Upper lobe of left lung (tissue), 6 donors: ENCODE data around the gene SHISA6. TPM values are rescaled to one million over a fixed set of nuclear protein-coding genes. Genes with fewer than 3 reads are reported as not detected.

Experiments
- ATAC-seq, 2 donors: fragments of 200-7000 bp; cut with Tn5 transposase; one replicate each; pipeline ENCODE4 v1.9.1; 2022; ENCODE audit warnings: mild to moderate bottlenecking in 2 of 2, moderate library complexity in 2 of 2; ENCODE audit not compliant: low FRiP score in 2 of 2
- DNase-seq, 2 donors: peaks; one replicate each; pipeline ENCODE4 v3.0.0-alpha.2; 2019 to 2020
- H3K27ac ChIP-seq, 4 donors: fragments of 200-600 bp; sonication (generic); one replicate each; pipeline ENCODE4 v1.5.1; 2016 to 2019
- H3K27me3 ChIP-seq, 4 donors: fragments of 200-600 bp; sonication (generic); one replicate each; pipeline ENCODE4 v1.5.1; 2017 to 2019
- H3K36me3 ChIP-seq, 4 donors: fragments of 200-600 bp; sonication (generic); one replicate each; pipeline ENCODE4 v1.5.1; 2016 to 2019
- H3K4me1 ChIP-seq, 4 donors: fragments of 200-600 bp; sonication (generic); one replicate each; pipeline ENCODE4 v1.5.1; 2018 to 2019
- H3K4me3 ChIP-seq, 4 donors: fragments of 200-600 bp; sonication (generic); one replicate each; pipeline ENCODE4 v1.5.1; 2017 to 2019; ENCODE audit warnings: mild to moderate bottlenecking in 2 of 4, moderate library complexity in 1 of 4
- H3K9me3 ChIP-seq, 4 donors: fragments of 200-600 bp; sonication (generic); one replicate each; pipeline ENCODE4 v1.5.1; 2018 to 2019
- EP300 ChIP-seq, 4 donors: sonication (generic); formaldehyde crosslinking; IDR thresholded peaks; one replicate each; pipeline ENCODE4 v1.5.1; 2017; ENCODE audit warnings: antibody characterized with exemption in 4 of 4, control low read depth in 2 of 4
- POLR2A ChIP-seq, 4 donors: fragments of 450-650 bp; IDR thresholded peaks; one replicate each; pipeline ENCODE4 v1.5.1; 2016 to 2017; ENCODE audit warnings: antibody characterized with exemption in 4 of 4, mild to moderate bottlenecking in 2 of 4
- POLR2AphosphoS5 ChIP-seq, 2 donors: sonication (generic); formaldehyde crosslinking; IDR thresholded peaks; one replicate each; pipeline ENCODE4 v1.5.1; 2017; ENCODE audit warnings: antibody characterized with exemption in 2 of 2
- WGBS, 2 donors: methylation state at CpG; one replicate each; pipeline ENCODE4 v1.1.5; 2017 to 2018; 5-methylcytosine and 5-hydroxymethylcytosine counted together
- total RNA-seq, 6 donors: library from RNA; depleted of rRNA in 4 of 6; stranded (reverse); fragments of >200 nt in 4 of 6; gene quantifications; one replicate each; pipeline versions ENCODE4 v1.1.0 to v1.2.1, GENCODE V29; 2016 to 2021
- TF ChIP-seq, protein P1 (sequence below), 6 experiments: fragments of 450-650 bp in 4 of 6; fragments of 200-600 bp in 2 of 6; sonication (generic) in 2 of 6; IDR thresholded peaks; one replicate each; pipeline ENCODE4 v1.5.1; 2016 to 2019; ENCODE audit warnings: antibody characterized with exemption in 6 of 6
- donor health status: DM: no; HTN: no; CAD: no; lungs with moderate emphysema.
- donor health status: DM: no; HTN: yes; CAD: no; lungs with severe emphysema.

Gene SHISA6
- total RNA-seq, 6 donors from 2014 or later, result 0.03 to 1.2 (median 0.74) TPM; not detected in 2

DNA sequence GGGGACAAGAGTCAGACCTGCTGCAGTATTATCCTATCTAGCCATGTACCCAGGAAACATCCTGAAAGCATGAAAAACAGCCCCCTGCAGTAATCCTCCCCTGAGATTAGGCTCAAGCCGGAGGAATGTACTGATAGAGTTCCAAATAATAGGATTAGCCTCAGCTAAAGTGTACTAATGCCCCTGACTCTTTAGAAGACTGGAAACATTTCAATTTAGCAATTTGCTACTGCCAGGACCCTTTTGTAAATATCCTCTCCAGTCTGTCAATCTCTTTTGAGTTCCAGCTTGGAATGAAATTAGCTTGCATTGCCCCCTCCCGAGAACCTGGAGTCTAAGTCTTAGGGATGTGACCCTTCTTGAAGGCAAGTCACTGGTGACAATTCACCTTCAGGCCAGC, 246.5 kb downstream of the SHISA6 start:
- 56 to 64% methylated on average over 2 of the region's 2 CpGs for whole genome bisulfite sequencing, 2 donors
- H3K9me3 ChIP-seq, result no peaks in the 10 kb centered on the region
- TF ChIP-seq EP300 (IDR thresholded peaks at IDR 0.05), result no peak
- TF ChIP-seq, protein P1, sequence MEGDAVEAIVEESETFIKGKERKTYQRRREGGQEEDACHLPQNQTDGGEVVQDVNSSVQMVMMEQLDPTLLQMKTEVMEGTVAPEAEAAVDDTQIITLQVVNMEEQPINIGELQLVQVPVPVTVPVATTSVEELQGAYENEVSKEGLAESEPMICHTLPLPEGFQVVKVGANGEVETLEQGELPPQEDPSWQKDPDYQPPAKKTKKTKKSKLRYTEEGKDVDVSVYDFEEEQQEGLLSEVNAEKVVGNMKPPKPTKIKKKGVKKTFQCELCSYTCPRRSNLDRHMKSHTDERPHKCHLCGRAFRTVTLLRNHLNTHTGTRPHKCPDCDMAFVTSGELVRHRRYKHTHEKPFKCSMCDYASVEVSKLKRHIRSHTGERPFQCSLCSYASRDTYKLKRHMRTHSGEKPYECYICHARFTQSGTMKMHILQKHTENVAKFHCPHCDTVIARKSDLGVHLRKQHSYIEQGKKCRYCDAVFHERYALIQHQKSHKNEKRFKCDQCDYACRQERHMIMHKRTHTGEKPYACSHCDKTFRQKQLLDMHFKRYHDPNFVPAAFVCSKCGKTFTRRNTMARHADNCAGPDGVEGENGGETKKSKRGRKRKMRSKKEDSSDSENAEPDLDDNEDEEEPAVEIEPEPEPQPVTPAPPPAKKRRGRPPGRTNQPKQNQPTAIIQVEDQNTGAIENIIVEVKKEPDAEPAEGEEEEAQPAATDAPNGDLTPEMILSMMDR (IDR thresholded peaks at IDR 0.05), result no peak
- no peak for TF ChIP-seq POLR2A (IDR thresholded peaks at IDR 0.05)
- no peak for TF ChIP-seq POLR2AphosphoS5 (IDR thresholded peaks at IDR 0.05)
- no peaks in the 10 kb centered on the region for H3K36me3 ChIP-seq
- no peak overlapping the region for H3K4me3 ChIP-seq
- no peaks in the 10 kb centered on the region for H3K27me3 ChIP-seq
- ATAC-seq (no peak), DNase-seq (no peak)
- H3K27ac ChIP-seq, result no peak overlapping the region
- H3K4me1 ChIP-seq, result no peaks in the 10 kb centered on the region

DNA sequence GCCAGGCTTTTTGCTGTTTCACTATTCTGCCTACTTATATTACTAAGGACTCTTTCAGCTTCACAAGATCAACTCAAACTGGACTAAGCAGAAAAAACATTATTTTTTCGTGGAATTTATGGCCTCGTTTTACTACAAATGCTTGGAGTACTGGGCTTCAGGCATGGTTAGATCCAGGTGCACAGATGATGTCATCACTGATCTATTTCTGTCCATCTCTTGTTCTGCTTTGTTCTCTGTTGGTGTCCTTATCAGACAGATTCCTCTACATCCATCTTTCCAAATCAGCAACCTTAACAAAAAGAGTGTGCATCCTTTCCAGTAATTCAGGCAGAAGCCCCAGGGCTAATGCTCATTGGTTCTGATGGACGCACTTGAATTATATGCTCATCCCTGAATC, 247.4 kb downstream of the SHISA6 start:
- Histone ChIP-seq H3K27me3 (no peaks in the 10 kb centered on the region), H3K4me3 (no peak overlapping the region), H3K4me1 (no peaks in the 10 kb centered on the region), H3K27ac (no peak overlapping the region), H3K36me3 (no peaks in the 10 kb centered on the region), H3K9me3 (no peaks in the 10 kb centered on the region)
- WGBS, 2 donors, result 85 to 90% methylated on average over 3 of the region's 3 CpGs
- no peak for ATAC-seq
- TF ChIP-seq POLR2A (IDR thresholded peaks at IDR 0.05), result no peak
- TF ChIP-seq, protein P1 (IDR thresholded peaks at IDR 0.05), result no peak
- no peak for TF ChIP-seq EP300 (IDR thresholded peaks at IDR 0.05)
- TF ChIP-seq POLR2AphosphoS5 (IDR thresholded peaks at IDR 0.05), result no peak
- DNase-seq, result no peak

DNA sequence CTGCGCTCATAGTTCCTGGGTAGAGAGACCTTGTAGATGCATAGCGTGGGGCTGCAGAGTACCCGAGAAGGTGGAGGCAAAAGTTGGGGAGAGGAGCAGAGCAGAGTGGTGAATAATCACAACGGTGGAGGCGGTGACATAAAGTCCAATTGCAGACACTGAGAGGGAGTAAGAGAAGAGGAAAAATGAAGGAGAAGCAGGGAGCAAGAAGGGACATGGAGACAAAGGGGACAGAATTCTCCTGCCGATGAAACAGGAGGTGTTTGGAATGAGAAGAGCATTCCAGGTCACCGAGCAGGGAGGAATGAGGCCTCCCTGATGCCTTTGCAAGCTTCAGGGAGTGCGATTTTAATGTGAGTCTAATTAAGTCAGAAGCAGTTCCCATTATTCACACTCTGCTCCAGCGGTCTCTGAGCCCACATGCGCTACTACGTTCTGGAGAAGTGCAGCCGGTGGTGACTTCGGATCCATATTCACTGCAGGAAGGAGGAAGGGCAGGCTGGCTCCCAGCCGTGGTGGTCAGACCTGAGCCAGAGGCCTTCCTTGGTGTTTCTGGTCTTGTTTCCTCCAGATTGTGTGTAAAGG, 249.2 kb downstream of the SHISA6 start:
- no peaks in the 10 kb centered on the region for H3K9me3 ChIP-seq
- no peak for ATAC-seq
- TF ChIP-seq EP300 (IDR thresholded peaks at IDR 0.05) (no peak), POLR2A (IDR thresholded peaks at IDR 0.05) (no peak), POLR2AphosphoS5 (IDR thresholded peaks at IDR 0.05) (no peak)
- TF ChIP-seq, protein P1 (IDR thresholded peaks at IDR 0.05), result no peak
- no peaks in the 10 kb centered on the region for H3K27me3 ChIP-seq
- H3K27ac ChIP-seq, result no peak overlapping the region
- no peak for DNase-seq
- no peaks in the 10 kb centered on the region for H3K36me3 ChIP-seq
- H3K4me1 ChIP-seq, result no peaks in the 10 kb centered on the region
- no peak overlapping the region for H3K4me3 ChIP-seq
- 78 to 87% methylated on average over 14 of the region's 14 CpGs for WGBS, 2 donors

DNA sequence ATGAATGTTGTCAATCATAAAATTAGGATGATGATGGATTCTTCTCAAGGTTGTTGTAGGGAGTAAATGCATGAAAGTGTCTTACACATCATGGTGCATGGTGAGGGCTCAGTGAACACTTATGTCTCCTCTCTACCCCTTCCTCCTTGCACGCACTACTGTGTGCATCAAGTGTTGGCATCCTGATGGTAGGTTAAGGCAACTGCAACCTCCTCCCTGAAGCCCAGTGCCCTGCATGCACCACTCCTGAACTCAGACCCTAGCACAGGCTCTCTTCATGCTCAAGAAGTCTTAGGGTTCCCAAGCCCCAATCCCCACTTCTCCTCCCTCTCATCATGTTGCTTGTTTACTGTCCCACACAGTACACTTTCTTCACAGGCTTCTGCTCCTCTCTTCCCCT, 251.5 kb downstream of the SHISA6 start:
- DNase-seq, result no peak
- H3K4me1 ChIP-seq, result no peaks in the 10 kb centered on the region
- TF ChIP-seq EP300 (IDR thresholded peaks at IDR 0.05), result no peak
- H3K27me3 ChIP-seq, result no peaks in the 10 kb centered on the region
- no peak for ATAC-seq
- H3K27ac ChIP-seq, result no peak overlapping the region
- no peaks in the 10 kb centered on the region for H3K9me3 ChIP-seq
- H3K36me3 ChIP-seq, result no peaks in the 10 kb centered on the region
- 92 to 100% methylated on average over 1 of the region's 1 CpG for WGBS, 2 donors
- no peak overlapping the region for H3K4me3 ChIP-seq

DNA sequence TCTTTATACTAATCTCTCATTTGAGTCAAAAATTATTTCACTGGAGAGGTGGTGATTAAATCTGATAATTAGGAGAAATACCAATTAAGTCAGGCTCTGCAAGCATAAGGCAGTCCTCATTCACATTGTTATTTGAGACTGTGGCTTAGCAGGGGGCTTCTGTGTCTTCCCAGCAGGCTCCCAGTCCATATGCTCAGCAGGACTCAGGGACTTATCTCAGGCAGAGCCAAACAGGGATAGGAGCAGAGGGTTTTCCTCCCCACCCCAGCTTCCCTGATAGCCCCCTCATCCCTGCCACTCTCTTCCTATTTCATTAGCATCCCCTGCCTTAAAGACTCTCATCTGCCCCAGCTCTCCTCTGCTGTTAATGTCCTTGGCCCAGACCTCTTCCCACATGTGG, 252.9 kb downstream of the SHISA6 start:
- ATAC-seq, result no peak
- H3K27ac ChIP-seq, result no peak overlapping the region
- no peak for DNase-seq
- no peaks in the 10 kb centered on the region for H3K9me3 ChIP-seq
- H3K27me3 ChIP-seq, result no peaks in the 10 kb centered on the region
- TF ChIP-seq, protein P1 (IDR thresholded peaks at IDR 0.05), result no peak
- no peak for TF ChIP-seq POLR2A (IDR thresholded peaks at IDR 0.05)
- H3K4me3 ChIP-seq, result no peak overlapping the region
- no peaks in the 10 kb centered on the region for H3K4me1 ChIP-seq
- no peaks in the 10 kb centered on the region for H3K36me3 ChIP-seq
